D721Med (cell line): ENCODE data around the gene ZNF740.

ENCODE experiments used
- DNase-seq: peaks from one replicate; pipeline ENCODE4 v3.0.0; 2011; ENCODE audit warnings: low spot score; ENCODE audit not compliant: insufficient read length
- FAIRE-seq: peaks from 2 replicates; lab custom pipeline; 2011; peaks lifted over from hg19 to GRCh38; lab: Jason Lieb, UNC
- CTCF ChIP-seq: IDR thresholded peaks from 2 replicates; pipeline ENCODE4 v1.5.1; 2012; ENCODE audit warnings: mild to moderate bottlenecking, control low read depth; ENCODE audit not compliant: insufficient read depth; ENCODE audit errors: missing control alignments

ZNF740 gene

GRCh38 chr12:53208435-53208834 is 27.9 kb downstream of the ZNF740 start:
- FAIRE-seq (no peak), DNase-seq (no peak)
- no peak for TF ChIP-seq CTCF

- no peak for DNase-seq
- no peak for TF ChIP-seq CTCF
These were observed 28.4 kb downstream of the ZNF740 start for GRCh38 chr12:53208877-53209463.

GRCh38 chr12:53210843-53211242 is 30.3 kb downstream of the ZNF740 start:
- DNase-seq (no peak), FAIRE-seq (no peak)
- no peak for TF ChIP-seq CTCF

More at GRCh38 chr12:53208877-53209463, 28.4 kb downstream of the ZNF740 start:
- FAIRE-seq, result no peak

- FAIRE-seq, result no peak
- no peak for DNase-seq
- peak; percentile 34 for TF ChIP-seq CTCF
These were observed 31.2 kb downstream of the ZNF740 start for GRCh38 chr12:53211476-53212381.

- DNase-seq, result no peak
- FAIRE-seq, result no peak
- TF ChIP-seq CTCF, result no peak
These were observed 32.4 kb downstream of the ZNF740 start for GRCh38 chr12:53212931-53213330.

- DNase-seq, result peak; percentile 98
- TF ChIP-seq CTCF, result peak; percentile 92
- no peak for FAIRE-seq
These were observed 32.8 kb downstream of the ZNF740 start for GRCh38 chr12:53213348-53213747.

GRCh38 chr12:53214221-53214620 is 33.7 kb downstream of the ZNF740 start:
- no peak for DNase-seq

More at GRCh38 chr12:53214221-53214620, 33.7 kb downstream of the ZNF740 start:
- FAIRE-seq, result no peak
- no peak for TF ChIP-seq CTCF
